OCI-LY3 (cell line): ENCODE results near the gene RASGRF2.
A peak's percentile ranks its signal among the peaks of the same experiment; 100 is the strongest.

ENCODE experiments used
- H2AFZ ChIP-seq: fragments of 200-600, 300-600 bp; shearing (Covaris generic); 2 replicates; pipeline ENCODE4 v1.6.0; 2014; ENCODE audit warnings: antibody characterized with exemption, low read depth, low read length
- H3K27ac ChIP-seq: fragments of 200-600, 300-600 bp; sonication (generic); 2 replicates; pipeline ENCODE4 v1.5.1; 2014; ENCODE audit warnings: mild to moderate bottlenecking, low read length, moderate library complexity, mixed read lengths
- H3K27me3 ChIP-seq: fragments of 200-600, 300-600 bp; sonication (generic); 2 replicates; pipeline ENCODE4 v1.6.1; 2014; ENCODE audit warnings: low read depth, low read length, mixed read lengths
- H3K36me3 ChIP-seq: fragments of 200-600, 300-600 bp; sonication (generic); replicated peaks from 2 replicates; pipeline ENCODE3; 2014; ENCODE audit warnings: low read depth, low read length, mixed read lengths
- H3K4me1 ChIP-seq: fragments of 300-600, 200-600 bp; sonication (generic); 2 replicates; pipeline ENCODE4 v1.6.1; 2014; ENCODE audit warnings: low read length, mixed read lengths
- H3K4me2 ChIP-seq: fragments of 200-600, 300-600 bp; sonication (generic); 2 replicates; pipeline ENCODE4 v1.6.1; 2014; ENCODE audit warnings: low read length, mixed read lengths
- H3K4me3 ChIP-seq: fragments of 300-600, 200-600 bp; sonication (generic); 2 replicates; pipeline ENCODE4 v1.5.1; 2014; ENCODE audit warnings: antibody characterized with exemption, mild to moderate bottlenecking, low read length, moderate library complexity
- H3K79me2 ChIP-seq: fragments of 300-600, 200-600 bp; shearing (Covaris generic); 2 replicates; pipeline ENCODE4 v1.6.1; 2014; ENCODE audit warnings: mild to moderate bottlenecking, low read length, mixed read lengths
- H3K9ac ChIP-seq: fragments of 300-600, 200-600 bp; shearing (Covaris generic); 2 replicates; pipeline ENCODE4 v1.6.0; 2014; ENCODE audit warnings: mild to moderate bottlenecking, low read length, moderate library complexity
- H3K9me3 ChIP-seq: fragments of 200-600, 300-600 bp; shearing (Covaris generic); 2 replicates; pipeline ENCODE4 v1.6.1; 2014; ENCODE audit warnings: low read length, mixed read lengths; ENCODE audit not compliant: insufficient read depth
- H4K20me1 ChIP-seq: fragments of 200-600, 300-600 bp; sonication (generic); 2 replicates; pipeline ENCODE4 v1.6.1; 2016; ENCODE audit warnings: low read length, mixed read lengths; ENCODE audit not compliant: insufficient read depth
- EZH2phosphoT487 ChIP-seq: fragments of 200-600 bp; shearing (Covaris generic); IDR thresholded peaks from 2 replicates; pipeline ENCODE4 v1.6.1; 2018; ENCODE audit warnings: antibody characterized with exemption, mixed run types, low read depth
- TF ChIP-seq, protein P1 (sequence below): fragments of 200-600, 300-600 bp; sonication (generic); IDR thresholded peaks from 2 replicates; pipeline ENCODE4 v1.5.1; 2014; ENCODE audit warnings: antibody characterized with exemption, low read length, low read depth

The RASGRF2 gene

DNA sequence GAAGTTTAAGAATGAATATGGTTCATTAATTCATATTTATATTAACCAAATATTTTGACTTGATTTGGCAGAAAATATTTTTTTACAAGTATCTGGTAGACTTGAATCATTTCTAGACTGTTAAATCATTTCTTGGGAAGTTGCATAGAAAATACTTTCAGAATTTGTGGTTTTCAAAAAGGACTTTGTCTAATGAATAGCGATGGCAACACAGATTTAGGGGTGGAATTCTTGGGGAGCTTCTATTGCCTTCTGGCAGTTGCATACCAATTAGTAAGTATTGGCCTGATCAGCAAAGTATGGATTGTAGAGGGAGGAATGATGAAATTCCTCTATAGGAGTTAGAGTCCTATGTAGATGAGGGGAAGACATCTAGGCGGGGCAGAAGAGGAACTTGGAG, 204.3 kb downstream of the RASGRF2 start:
- no peaks in the 10 kb centered on the region for H3K79me2 ChIP-seq
- H3K4me1 ChIP-seq, result peaks cover 48% of the 10 kb centered on the region
- H4K20me1 ChIP-seq, result no peaks in the 10 kb centered on the region
- H3K9ac ChIP-seq, result peak overlapping the region; percentile 54; the same call in 1 of the 2 replicates
- H2AFZ ChIP-seq, result peak overlapping the region; percentile 60; the same call in 1 of the 2 replicates
- 0 out of 2 replicates have a peak, but pooled peaks cover 6% of the 10 kb centered on the region for H3K27me3 ChIP-seq
- H3K27ac ChIP-seq, result peak overlapping the region; percentile 85
- H3K9me3 ChIP-seq, result no peaks in the 10 kb centered on the region
- TF ChIP-seq, protein P1, sequence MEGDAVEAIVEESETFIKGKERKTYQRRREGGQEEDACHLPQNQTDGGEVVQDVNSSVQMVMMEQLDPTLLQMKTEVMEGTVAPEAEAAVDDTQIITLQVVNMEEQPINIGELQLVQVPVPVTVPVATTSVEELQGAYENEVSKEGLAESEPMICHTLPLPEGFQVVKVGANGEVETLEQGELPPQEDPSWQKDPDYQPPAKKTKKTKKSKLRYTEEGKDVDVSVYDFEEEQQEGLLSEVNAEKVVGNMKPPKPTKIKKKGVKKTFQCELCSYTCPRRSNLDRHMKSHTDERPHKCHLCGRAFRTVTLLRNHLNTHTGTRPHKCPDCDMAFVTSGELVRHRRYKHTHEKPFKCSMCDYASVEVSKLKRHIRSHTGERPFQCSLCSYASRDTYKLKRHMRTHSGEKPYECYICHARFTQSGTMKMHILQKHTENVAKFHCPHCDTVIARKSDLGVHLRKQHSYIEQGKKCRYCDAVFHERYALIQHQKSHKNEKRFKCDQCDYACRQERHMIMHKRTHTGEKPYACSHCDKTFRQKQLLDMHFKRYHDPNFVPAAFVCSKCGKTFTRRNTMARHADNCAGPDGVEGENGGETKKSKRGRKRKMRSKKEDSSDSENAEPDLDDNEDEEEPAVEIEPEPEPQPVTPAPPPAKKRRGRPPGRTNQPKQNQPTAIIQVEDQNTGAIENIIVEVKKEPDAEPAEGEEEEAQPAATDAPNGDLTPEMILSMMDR, result no peak
- no peak for TF ChIP-seq EZH2phosphoT487
- peak overlapping the region; percentile 61; the same call in 1 of the 2 replicates for H3K4me3 ChIP-seq
- peak overlapping the region; percentile 82 for H3K4me2 ChIP-seq
- no peaks in the 10 kb centered on the region for H3K36me3 ChIP-seq

DNA sequence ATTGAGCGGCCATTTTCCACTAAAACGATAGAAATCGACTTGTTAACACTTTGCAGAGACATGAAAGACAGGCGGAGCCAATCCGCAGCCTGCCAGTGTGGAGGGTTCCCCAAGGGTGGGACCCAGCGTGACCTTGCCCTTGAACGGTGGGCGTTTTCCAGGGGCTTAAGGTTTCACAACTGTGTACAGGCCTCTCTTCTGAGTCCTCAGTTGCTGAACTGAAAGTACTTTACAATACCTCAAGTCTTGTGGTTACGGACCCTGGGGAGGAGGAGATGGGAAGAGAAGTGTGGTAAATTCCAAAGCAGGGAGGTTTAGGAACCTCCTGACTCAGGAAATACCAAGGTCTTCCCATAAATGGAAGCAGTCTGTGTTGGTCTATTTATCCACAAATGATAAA, 204.8 kb downstream of the RASGRF2 start:
- Histone ChIP-seq H2AFZ (peak overlapping the region; percentile 60), H3K27ac (peak overlapping the region; percentile 85)

DNA sequence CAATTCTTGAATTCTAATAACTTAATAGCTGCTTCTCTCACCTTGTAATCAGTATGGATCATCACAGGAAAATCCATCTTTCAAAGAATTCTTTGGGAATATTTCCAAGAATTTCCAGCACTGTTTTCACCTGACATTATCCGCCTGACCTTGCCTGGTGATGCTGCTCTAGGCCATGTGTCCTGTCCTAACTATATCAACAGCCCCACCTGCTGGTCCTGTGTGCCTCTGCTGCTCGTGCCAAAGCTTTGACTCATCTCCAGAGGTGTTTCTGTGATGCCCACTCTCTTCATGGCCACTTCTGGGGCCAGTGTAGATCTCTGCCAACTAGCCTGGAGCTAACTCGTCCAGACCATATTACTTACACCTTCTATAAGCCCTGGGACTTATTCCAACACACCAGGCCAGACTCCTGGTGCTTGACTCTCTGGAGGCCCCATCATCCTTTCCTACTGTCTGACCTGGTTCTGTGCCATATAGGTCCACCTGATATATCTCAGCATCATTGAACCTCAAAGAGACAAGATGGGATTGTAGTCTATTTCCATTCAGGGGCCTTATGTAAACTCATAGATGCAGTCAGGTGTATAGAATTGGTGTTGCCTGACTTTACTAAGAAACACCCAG, 205.4 kb downstream of the RASGRF2 start:
- no peak overlapping the region for H3K4me3 ChIP-seq
- H3K79me2 ChIP-seq, result no peaks in the 10 kb centered on the region
- H3K9ac ChIP-seq, result peak overlapping the region; percentile 54; the same call in 1 of the 2 replicates
- H3K4me2 ChIP-seq, result peak overlapping the region; percentile 82
- H3K27me3 ChIP-seq, result 0 out of 2 replicates have a peak, but pooled peaks cover 6% of the 10 kb centered on the region
- no peaks in the 10 kb centered on the region for H3K9me3 ChIP-seq
- peaks cover 47% of the 10 kb centered on the region for H3K4me1 ChIP-seq
- peak overlapping the region; percentile 85 for H3K27ac ChIP-seq
- H3K36me3 ChIP-seq, result no peaks in the 10 kb centered on the region
- TF ChIP-seq EZH2phosphoT487, result no peak
- TF ChIP-seq, protein P1, result peak; percentile 88
- H4K20me1 ChIP-seq, result no peaks in the 10 kb centered on the region
- H2AFZ ChIP-seq, result no peak overlapping the region

More for the DNA sequence above, 204.8 kb downstream of the RASGRF2 start:
- peaks cover 48% of the 10 kb centered on the region for H3K4me1 ChIP-seq
- H3K9me3 ChIP-seq, result no peaks in the 10 kb centered on the region
- 0 out of 2 replicates have a peak, but pooled peaks cover 6% of the 10 kb centered on the region for H3K27me3 ChIP-seq
- no peaks in the 10 kb centered on the region for H4K20me1 ChIP-seq
- no peaks in the 10 kb centered on the region for H3K36me3 ChIP-seq
- H3K4me2 ChIP-seq, result peak overlapping the region; percentile 82
- TF ChIP-seq, protein P1, result no peak
- no peak for TF ChIP-seq EZH2phosphoT487
- no peaks in the 10 kb centered on the region for H3K79me2 ChIP-seq
- H3K9ac ChIP-seq, result peak overlapping the region; percentile 54; the same call in 1 of the 2 replicates
- peak overlapping the region; percentile 61 for H3K4me3 ChIP-seq

DNA sequence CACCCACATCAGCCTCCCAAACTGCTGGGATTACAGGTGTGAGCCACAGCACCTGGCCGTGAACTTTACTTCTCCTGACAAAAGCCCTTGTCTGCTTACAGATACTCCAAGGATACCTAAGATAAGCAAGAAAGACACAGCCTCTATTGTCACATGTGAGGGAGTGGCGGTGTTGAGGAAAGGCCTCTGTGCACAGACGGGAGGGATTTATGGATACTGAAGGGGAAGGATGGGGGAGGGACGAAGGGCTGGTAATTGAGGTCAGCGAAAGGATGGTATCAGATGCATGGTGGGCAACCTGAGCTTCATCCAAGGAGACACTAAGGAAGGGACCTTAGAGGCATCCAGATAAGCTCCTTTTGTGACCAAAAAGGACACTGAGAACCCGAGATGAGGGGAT, 206.3 kb downstream of the RASGRF2 start:
- Histone ChIP-seq H3K4me2 (no peak overlapping the region), H3K9ac (no peak overlapping the region), H3K9me3 (no peaks in the 10 kb centered on the region), H4K20me1 (no peaks in the 10 kb centered on the region), H3K79me2 (no peaks in the 10 kb centered on the region), H3K36me3 (no peaks in the 10 kb centered on the region), H3K27me3 (0 out of 2 replicates have a peak, but pooled peaks cover 6% of the 10 kb centered on the region), H3K27ac (no peak overlapping the region), H2AFZ (no peak overlapping the region), H3K4me3 (no peak overlapping the region), H3K4me1 (peaks cover 39% of the 10 kb centered on the region)
- TF ChIP-seq EZH2phosphoT487, result no peak
- TF ChIP-seq, protein P1, result no peak
